GM18526 (cell line): ENCODE results near the gene BRIP1.

Experiments used
- POLR2A ChIP-seq: IDR thresholded peaks from 3 replicates; pipeline ENCODE4 v1.6.1; 2011; ENCODE audit not compliant: insufficient read length; ENCODE audit errors: extremely low read depth

Gene BRIP1

DNA sequence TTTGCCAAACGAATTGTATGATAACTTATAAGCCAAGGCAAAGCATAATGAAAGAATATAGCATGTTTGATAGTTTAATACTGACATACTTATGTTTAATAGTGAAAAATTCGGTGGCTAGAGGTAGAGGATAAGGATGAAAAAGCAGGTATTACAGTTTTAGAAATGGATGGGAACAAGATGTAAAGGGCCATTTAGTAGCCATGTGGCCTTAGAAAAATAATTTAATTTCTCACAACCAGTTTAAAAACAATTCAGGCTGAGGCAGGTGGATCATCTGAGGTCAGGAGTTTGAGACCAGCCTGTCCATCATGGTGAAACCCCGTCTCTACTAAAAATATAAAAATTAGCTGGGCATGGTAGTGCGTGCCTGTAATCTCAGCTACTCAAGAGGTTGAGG is 152.8 kb downstream of the BRIP1 start:
- no peak for TF ChIP-seq POLR2A

DNA sequence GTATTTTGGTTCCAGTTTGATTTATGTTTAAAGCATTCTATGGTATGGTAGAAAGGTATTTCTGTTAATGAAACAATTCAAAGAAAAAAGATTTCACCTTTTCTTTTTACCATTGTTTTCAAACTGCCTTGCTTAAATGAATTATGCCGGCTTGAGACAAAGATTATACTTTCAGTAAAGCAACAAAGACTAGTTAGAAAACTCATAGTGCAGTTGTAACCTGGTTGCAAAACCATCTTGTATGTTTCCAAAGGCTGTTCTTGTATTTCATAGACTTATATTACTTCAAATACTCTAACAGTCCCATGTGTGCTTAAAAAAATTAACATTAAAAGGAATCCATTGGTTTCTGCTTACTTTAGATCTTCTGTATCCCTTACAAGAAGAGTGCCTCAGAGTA is 153.8 kb downstream of the BRIP1 start:
- no peak for TF ChIP-seq POLR2A

DNA sequence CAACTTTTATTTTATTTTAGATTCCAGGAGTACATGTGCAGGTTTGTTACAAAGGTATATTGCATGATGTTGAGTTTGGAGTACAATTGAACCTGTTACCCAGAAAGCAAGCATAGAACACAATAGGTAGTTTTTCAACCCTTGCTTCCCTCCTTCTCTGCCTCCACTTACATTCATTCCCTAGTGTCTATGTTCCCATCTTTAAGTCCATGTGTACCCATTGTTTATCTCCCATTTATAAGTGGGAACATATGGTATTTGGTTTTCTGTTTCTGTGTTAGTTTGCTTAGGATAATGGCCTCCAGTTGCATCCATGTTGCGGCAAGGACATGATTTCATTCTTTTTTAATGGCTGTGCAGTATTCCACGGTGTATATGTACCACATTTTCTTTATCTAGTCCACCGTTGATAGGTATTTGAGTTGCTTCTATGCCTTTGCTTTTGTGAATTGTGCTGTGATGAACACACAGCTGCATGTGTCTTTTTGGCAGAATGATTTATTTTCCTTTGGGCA is 158.3 kb downstream of the BRIP1 start:
- TF ChIP-seq POLR2A, result no peak

DNA sequence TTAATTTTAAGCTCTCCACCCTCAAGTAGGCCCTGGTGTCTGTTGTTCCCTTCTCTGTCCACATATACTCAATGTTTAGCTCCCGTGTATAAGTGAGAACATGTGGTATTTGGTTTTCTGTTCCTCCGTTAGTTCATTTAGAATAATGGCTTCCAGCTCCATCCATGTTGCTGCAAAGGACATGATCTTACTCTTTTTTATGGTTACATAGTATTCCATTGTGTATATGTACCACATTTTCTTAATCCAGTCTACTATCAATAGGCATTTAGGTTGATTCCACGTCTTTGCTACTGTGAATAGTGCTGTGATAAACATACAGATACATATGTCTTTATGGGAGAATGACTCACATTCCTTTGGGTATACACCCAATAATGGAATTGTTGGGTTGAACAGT is 160.9 kb downstream of the BRIP1 start:
- TF ChIP-seq POLR2A, result no peak

DNA sequence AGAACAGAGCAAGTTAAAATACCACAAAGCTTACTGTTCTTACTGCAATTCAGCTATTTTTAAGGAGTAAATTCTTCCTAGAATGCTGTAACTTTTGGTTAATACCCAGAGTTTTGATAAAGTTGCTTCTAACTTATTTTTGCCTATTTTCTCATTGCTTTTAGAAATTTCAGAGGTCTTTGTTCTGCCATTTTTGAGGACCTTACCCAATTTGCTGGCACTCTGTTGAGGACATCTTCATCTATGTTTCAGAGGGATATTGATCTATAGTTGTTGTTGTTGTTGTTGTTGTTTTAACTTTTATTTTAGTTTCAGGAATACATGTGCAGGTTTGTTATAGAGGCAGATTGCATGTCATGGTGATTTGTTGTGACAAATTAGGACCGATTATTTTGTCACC is 161.3 kb downstream of the BRIP1 start:
- no peak for TF ChIP-seq POLR2A

DNA sequence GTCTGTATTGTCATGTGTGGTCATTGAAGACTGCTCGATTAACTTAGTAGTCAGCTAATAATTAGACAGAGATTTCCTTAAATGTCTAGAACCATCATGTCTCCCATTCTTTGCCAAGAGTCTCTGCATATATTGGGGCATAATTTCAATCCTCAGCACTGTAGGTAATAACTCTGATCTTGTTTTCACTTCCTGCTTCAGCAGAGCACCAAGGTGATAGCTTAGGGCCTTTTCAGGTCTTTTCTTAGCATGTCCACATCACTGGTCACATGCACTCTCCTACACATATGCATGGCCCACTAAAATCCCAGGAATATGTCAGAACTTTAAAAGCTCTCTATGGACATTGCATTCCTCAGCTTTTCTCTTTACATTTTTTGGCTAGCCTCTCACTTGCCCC is 162.0 kb downstream of the BRIP1 start:
- TF ChIP-seq POLR2A, result no peak

DNA sequence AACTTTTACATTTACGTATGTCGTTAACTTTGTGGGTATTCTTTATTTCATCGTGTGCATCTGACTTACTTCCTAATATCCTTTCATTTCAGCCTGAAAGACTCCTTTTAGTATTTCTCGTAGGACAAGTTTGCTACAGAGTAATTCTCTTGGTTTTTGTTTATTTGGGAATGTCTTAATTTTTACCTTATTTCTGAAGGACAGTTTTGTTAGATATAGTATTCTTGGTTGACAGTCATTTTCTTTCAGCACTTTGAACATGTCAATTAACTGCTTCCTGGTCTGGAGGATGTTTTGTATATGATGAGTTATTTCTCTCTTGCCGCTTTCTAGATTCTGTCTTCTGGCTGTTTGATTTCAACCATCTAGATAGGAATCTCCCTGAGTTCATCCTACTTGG is 163.1 kb downstream of the BRIP1 start:
- TF ChIP-seq POLR2A, result no peak

DNA sequence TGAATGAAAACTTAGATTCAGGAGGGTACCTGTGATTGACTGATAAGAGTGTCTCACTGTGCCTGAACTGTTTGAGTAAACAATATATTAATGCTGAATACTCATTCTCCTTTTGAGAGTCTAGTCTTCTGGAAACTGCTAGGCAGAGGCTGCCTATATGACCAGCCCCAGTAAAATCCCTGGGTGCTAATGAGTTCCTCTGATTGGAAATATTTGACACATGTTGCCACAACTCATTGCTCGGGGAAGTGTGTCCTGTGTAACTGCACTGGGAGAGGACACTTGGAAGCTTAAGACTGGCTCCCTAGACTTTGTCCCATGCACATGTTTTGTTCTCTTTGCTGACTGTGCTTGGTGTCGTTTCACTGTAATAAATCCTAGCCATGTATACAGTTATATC is 163.6 kb downstream of the BRIP1 start:
- TF ChIP-seq POLR2A, result no peak

DNA sequence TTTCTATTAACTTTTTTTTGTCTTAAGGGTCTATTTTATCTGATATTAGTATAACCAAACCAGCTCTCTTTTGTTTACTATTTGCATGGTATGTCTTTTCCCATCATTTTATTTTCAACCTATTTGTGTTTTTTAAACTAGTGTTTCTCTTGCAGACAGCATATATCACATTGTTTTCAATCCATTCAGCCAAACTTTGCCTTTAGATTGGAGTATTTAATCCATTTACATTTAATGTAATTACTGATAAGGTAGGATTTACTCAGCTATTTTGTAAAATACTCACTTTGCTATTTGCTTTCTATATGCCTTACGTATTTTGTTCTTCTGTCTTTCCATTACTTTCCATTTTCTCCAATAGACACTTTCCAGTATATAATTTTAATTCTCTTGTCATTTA is 164.3 kb downstream of the BRIP1 start:
- no peak for TF ChIP-seq POLR2A

DNA sequence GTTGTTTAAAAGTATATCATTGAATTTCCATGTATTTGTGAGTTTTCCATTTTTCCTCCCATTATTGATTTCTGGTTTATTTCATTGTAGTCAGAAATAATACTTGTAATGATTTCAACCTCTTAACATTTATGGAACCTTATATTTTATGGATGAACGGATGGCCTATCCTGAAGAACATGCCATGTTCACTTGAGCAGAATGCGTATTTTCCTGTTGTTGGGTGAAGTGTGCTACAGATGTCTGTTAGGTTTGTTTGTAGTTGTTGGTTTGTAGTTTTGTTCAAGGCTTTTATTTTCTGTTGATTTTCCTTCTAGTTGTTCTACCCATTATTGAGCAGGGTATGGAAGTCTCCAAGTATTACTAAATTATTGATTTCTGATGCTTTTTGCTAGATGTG is 165.1 kb downstream of the BRIP1 start:
- no peak for TF ChIP-seq POLR2A

DNA sequence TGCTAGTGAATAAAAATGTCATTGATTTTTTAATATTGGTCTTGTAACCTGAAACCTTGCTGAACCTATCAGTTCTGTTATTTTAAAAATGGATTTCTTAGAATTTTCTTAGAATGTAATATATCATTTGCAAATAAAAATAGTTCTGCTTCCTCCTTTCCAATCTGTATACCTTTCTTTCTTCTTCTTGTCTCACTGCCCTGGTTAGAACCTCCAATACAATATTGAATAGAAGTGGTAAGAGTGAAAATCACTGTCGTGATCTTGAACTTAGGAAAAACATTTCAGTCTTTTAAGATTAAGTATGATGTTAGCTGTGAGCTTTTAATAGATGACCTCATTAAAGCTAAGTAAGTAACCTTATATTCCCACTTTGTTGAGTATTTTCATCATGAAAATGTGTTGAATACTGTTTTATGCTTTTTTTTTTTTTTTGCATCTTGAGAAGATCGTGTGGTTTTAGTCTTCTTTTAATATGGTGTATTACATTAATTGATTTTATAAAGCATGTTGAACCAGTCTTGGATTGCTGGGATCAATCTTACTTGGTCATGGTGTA is 167.5 kb downstream of the BRIP1 start:
- no peak for TF ChIP-seq POLR2A

DNA sequence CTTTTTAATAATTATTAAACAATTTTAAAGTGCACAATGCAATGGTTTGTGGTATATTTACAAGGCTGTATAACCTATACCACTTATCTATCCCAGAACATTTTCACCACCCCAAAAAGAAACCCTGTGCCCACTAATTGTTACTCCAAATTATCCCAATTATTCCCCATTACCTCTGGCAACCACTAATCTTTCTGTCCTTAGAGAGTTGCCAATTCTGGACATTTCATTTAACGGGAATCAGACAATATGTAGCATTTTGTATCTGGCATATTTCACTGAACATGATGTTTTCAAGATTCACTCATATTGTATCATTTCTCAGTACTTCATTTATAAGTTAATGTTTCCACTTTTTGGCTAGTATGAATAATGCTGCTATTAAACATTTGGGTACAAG is 169.2 kb downstream of the BRIP1 start:
- TF ChIP-seq POLR2A, result no peak

DNA sequence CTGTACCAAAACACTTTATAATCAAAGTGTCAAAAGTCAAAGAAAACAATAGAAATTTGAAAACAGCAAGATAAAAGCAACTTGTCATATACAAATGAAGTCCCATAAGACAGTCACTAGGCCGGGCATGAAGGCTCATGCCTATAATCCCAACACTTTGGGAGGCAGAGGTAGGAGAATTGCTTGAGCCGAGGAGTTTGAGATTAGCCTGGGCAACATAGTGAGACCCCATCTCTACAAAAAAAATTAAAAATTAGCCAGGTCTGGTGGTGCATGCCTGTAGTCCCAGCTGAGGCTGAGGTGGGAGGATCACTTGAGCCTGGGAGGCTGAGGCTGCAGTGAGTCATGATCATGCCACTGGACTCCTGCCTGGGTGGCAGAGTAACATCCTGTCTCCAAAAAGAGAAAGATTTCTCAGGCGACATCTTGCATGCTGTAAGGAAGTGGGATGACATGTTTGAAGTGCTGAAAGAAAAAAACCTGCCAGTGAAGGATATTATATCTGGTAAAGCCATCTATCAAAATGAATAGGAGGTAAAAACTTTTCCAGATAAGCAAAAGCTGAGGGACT is 173.6 kb downstream of the BRIP1 start:
- TF ChIP-seq POLR2A, result no peak

DNA sequence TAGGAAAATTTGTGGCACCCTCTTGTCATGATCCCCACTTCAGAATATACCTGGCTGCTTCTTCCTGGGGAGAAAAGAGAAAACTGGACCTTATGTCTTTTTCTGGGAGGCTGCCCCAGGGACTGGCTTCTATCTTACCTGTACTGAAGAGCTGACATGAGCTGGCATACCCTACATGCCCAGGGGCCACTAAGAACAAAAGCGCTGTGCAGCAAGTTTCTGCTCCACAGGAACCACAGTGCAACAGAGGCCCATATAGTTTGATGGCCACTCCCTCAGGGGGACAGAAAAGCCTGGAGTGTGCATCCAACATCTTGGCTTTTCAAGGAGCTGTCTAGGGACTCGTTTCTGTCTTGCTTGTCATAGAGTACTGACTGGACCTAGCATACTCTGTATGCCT is 175.6 kb downstream of the BRIP1 start:
- TF ChIP-seq POLR2A, result no peak

DNA sequence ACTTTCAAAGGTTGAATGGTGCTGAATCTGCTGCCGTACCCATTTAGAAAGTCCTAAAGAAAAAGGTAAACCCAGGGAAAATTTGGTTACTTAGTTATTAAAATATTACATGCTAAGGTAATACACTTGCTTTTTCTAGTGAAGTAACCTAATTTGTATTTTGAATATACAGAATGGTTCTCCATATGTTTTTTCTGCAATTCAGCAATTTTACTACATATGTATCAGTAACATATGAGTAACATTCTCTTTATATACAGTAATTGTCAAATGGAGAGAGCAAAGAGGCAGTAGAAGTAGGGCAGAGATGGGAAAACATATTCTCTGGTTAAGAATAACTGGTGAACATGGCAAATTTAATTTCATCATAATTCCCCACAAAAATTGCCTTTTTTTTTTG is 177.2 kb downstream of the BRIP1 start:
- no peak for TF ChIP-seq POLR2A

DNA sequence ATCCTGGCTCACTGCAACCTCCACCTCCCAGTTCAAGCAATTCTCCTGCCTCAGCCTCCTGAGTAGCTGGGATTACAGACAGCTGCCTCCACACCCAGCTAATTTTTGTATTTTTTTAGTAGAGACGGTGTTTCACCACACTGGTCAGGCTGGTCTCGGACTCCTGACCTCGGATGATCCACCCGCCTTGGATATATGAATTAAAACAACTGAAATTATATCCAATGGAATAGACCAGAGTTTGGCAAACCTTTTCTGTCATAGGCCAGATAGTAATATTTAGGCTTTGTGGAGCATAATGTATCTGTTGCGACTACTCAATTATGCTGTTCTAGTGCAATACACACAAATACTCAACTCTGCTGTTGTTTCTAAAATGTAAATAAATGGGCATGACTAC is 178.5 kb downstream of the BRIP1 start:
- no peak for TF ChIP-seq POLR2A

DNA sequence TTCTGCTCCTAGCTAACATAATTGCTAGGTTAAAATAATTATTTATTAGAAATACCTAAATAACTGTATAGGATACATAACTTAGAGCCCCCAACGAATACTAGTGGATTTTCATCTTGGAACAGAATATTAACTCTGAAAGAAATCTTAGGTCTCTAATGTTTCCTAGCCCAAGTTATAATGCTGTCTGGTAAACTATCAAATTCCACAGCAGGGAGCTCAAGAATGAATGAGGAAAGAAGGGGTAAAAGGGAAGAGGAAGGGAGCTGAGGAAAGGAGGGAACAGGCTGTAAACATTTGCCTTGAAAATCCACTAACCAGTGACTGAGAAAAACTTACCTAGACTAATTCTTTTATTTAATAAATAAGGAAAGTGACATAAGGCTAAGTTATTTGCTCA is 179.2 kb downstream of the BRIP1 start:
- no peak for TF ChIP-seq POLR2A
